ENCODE measurements around the gene FUBP3.
"Not testable (repeated sequence)": the region's sequence is repeated elsewhere in the genome, so short reads cannot be mapped to it uniquely, and the experiment has no call there.

FUBP3 gene

DNA sequence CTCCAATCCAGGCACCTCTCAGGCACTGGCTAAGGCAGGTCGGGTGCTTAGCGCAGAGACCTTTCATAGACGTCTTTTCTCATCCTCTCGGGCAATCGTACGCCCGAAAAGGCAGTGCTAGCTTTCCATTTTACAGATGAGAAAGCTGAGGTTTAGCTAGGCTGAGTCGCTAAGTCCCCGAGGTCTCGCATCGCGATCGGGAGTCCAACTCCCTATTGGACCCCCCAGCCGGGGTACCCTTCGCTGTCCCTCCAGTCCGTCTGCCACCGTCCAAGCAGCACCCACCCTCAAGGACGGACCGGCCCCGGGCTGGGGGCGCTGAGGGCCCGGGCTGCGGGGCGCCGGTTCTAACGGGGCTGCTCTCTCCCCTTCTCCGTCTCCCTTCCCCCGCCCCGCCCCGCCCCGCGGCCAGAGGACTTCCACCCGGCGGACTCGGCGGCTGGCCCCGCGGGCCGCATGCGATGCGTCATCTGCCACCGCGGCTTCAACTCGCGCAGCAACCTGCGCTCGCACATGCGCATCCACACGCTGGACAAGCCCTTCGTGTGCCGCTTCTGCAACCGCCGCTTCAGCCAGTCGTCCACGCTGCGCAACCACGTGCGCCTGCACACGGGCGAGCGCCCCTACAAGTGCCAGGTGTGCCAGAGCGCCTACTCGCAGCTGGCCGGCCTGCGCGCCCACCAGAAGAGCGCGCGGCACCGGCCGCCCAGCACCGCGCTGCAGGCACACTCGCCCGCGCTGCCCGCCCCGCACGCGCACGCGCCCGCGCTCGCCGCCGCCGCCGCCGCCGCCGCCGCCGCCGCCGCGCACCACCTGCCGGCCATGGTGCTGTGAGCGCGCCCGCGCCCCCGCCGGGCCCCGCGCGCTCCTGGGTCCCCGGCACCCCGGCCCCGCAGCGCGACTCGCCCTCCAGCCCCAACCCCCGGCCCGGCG, 101.7 kb downstream of the FUBP3 start:
- peak; percentile 90 for DNase-seq (ENCODE audit: low read depth)
- TF ChIP-seq, protein P1, sequence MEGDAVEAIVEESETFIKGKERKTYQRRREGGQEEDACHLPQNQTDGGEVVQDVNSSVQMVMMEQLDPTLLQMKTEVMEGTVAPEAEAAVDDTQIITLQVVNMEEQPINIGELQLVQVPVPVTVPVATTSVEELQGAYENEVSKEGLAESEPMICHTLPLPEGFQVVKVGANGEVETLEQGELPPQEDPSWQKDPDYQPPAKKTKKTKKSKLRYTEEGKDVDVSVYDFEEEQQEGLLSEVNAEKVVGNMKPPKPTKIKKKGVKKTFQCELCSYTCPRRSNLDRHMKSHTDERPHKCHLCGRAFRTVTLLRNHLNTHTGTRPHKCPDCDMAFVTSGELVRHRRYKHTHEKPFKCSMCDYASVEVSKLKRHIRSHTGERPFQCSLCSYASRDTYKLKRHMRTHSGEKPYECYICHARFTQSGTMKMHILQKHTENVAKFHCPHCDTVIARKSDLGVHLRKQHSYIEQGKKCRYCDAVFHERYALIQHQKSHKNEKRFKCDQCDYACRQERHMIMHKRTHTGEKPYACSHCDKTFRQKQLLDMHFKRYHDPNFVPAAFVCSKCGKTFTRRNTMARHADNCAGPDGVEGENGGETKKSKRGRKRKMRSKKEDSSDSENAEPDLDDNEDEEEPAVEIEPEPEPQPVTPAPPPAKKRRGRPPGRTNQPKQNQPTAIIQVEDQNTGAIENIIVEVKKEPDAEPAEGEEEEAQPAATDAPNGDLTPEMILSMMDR (IDR thresholded peaks at IDR 0.05; ENCODE audit: insufficient read depth, low read depth, low read length, missing control alignments) = no peak
- H3K4me3 ChIP-seq (ENCODE audit: low read length) = peak overlapping the region; percentile 52

DNA sequence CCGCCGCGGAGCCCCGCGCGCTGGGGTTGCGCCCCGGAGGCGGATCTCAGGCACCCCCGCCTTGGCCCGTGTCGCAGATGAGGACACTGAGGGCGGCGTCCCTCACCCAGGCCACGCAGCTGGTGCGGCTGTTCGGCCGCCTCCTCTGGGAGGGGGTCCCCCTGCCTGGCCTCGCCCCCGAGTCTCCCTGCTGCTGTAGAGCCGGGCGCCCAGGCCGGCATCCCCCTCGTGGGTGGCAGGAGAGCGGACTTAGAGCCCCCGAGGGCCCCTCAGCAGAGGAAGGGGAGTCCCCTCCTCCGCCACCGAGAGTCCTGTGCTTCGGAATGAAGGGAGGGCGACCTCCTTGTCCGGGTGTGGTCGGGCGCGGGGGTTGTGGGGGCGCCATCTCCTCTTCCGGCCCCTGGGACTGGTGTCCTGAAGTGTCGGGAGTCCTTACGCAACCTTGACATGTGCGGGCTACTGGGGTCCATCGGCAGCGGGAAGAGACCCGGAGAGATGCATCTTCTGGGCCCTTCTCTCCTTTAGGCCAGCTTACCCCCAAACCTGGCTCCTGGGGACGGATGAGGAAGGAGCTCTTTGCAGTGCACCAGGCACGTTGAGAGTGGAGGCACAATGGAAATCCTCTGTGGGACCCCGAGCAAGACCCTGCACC, 102.5 kb downstream of the FUBP3 start:
- H3K4me3 ChIP-seq (ENCODE audit: low read length) = peak overlapping the region; percentile 52
- no peak for DNase-seq (ENCODE audit: low read depth)
- TF ChIP-seq, protein P1 (IDR thresholded peaks at IDR 0.05; ENCODE audit: insufficient read depth, low read depth, low read length, missing control alignments) = no peak

DNA sequence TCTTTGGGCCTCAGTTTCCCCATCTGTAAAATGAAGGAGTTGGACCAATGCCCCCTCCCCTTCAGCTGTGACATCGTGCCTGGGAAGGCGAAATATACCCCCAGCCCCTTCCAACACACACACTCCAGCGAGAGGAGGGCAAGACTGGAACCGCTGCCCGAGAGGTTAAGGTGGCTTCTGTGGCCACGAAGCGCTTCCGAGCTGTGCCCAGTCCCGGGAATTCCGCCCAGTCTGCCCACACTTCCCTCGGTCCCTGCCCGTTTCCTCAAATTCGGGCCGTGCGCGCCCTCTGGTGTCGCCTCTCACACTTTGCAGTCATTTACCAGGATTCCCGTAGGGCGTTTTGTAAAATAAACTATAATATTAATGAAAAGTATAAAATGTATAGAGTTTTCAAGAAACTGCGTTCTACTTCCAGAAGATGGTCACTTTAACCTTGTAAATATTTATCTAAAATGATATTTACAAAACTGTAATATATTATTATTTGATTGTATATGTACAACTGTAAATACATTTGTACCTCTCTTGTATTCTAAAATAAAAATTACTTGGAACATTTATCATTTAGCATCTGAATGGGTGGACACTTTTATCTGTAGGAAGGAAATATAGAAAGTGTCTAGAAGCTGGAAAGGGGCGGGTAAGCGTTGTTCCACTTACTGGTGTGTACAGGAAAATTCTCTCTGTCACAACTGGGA, 103.2 kb downstream of the FUBP3 start:
- DNase-seq (ENCODE audit: low read depth) = peak; percentile 82
- H3K4me3 ChIP-seq (ENCODE audit: low read length) = peak overlapping the region; percentile 52
- TF ChIP-seq, protein P1 (IDR thresholded peaks at IDR 0.05; ENCODE audit: insufficient read depth, low read depth, low read length, missing control alignments) = peak; percentile 78

DNA sequence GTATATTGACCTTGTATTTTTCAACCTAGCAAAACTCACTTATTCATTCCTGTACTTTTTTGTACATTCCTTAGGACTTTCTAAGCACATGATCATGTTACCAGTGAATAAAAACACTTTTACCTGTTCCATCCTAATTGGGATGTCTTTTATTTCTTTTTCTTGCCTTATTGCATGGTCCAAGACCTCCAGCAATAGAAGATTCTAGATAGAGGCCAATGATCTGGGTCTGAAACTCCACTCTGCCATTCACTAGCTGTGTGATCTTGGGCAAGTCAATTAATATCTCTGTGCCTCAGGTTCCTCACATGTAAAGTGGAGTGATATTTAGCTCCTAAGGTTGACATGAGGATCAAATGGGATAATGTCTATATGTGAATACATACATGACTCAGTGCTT, 105.7 kb downstream of the FUBP3 start:
- TF ChIP-seq, protein P1 (IDR thresholded peaks at IDR 0.05; ENCODE audit: insufficient read depth, low read depth, low read length, missing control alignments) = no peak
- no peak overlapping the region for H3K4me3 ChIP-seq (ENCODE audit: low read length)
- no peak for DNase-seq (ENCODE audit: low read depth)

DNA sequence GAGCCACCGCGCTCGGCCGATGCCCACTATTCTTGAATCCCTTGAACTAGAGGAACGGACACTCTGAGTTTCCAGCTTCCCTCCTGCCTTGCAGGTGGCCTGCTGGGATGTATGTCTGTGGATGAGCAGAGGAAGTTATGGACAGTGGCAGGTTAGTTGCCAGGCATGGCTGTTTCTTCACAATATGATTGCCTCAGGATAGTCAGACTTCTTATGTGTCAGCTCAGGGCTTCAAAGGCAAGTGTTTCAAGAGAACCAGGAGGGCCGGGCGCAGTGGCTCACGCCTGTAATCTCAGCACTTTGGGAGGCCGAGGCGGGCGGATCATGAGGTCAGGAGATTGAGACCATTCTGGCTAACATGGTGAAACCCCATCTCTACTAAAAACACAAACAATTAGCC, 106.6 kb downstream of the FUBP3 start:
- H3K4me3 ChIP-seq (ENCODE audit: low read length); DNase-seq (ENCODE audit: low read depth): not testable (repeated sequence)

DNA sequence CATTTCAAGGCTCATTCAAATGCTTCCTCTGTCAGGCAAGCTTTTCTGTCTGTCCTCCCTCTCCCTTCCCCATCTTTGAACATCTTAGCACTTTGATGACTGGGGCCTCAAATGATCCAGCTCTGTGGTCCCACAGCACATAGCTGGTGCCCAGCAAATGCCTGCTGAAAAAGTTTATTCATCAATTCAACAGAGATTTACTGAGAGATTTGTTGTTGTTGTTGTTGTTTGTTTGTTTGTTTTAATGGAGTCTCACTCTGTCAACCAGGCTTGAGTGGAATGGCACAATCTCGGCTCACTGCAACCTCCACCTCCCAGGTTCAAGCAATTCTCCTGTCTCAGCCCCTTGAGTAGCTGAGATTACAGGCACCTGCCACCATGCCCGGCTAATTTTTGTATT, 108.2 kb downstream of the FUBP3 start:
- no peak for DNase-seq (ENCODE audit: low read depth)
- TF ChIP-seq, protein P1 (IDR thresholded peaks at IDR 0.05; ENCODE audit: insufficient read depth, low read depth, low read length, missing control alignments) = no peak
- no peak overlapping the region for H3K4me3 ChIP-seq (ENCODE audit: low read length)

Data from epithelial cell of esophagus (primary cell).